GM10847 (cell line): Measurements from ENCODE around the gene TMEM252.

Experiments
- POLR2A ChIP-seq: IDR thresholded peaks from 2 replicates; pipeline ENCODE4 v1.6.1; 2011; ENCODE audit not compliant: insufficient read length; ENCODE audit errors: extremely low read depth

TMEM252 gene

GRCh38 chr9:68522131-68522530, 18.6 kb downstream of the TMEM252 start:
- no peak for TF ChIP-seq POLR2A

- TF ChIP-seq POLR2A = no peak
Measured at GRCh38 chr9:68515326-68516017, 25.2 kb downstream of the TMEM252 start.

- no peak for TF ChIP-seq POLR2A
Measured at GRCh38 chr9:68513981-68514380, 26.7 kb downstream of the TMEM252 start.

GRCh38 chr9:68513385-68513784, 27.3 kb downstream of the TMEM252 start:
- TF ChIP-seq POLR2A = no peak

GRCh38 chr9:68509689-68510088, 31.0 kb downstream of the TMEM252 start:
- no peak for TF ChIP-seq POLR2A

- TF ChIP-seq POLR2A = no peak
Measured at GRCh38 chr9:68508547-68508946, 32.1 kb downstream of the TMEM252 start.

GRCh38 chr9:68507806-68508145, 32.9 kb downstream of the TMEM252 start:
- no peak for TF ChIP-seq POLR2A

GRCh38 chr9:68507130-68507805, 33.4 kb downstream of the TMEM252 start:
- TF ChIP-seq POLR2A = no peak

- no peak for TF ChIP-seq POLR2A
Measured at GRCh38 chr9:68506551-68506950, 34.1 kb downstream of the TMEM252 start.

GRCh38 chr9:68505681-68506409, 34.8 kb downstream of the TMEM252 start:
- TF ChIP-seq POLR2A = no peak

- no peak for TF ChIP-seq POLR2A
Measured at GRCh38 chr9:68502279-68502678, 38.4 kb downstream of the TMEM252 start.

- TF ChIP-seq POLR2A = no peak
Measured at GRCh38 chr9:68500457-68501381, 40.0 kb downstream of the TMEM252 start.

GRCh38 chr9:68498816-68499215, 41.9 kb downstream of the TMEM252 start:
- TF ChIP-seq POLR2A = no peak

- TF ChIP-seq POLR2A = no peak
Measured at GRCh38 chr9:68497629-68498028, 43.1 kb downstream of the TMEM252 start.

- no peak for TF ChIP-seq POLR2A
Measured at GRCh38 chr9:68496356-68496755, 44.3 kb downstream of the TMEM252 start.
